GM21515 (cell line): Measurements from ENCODE around the gene FA2H.
"Not testable (repeated sequence)": the region's sequence is repeated elsewhere in the genome, so short reads cannot be mapped to it uniquely, and the experiment has no call there.

ENCODE experiments used
- ATAC-seq: cut with Tn5 transposase; IDR thresholded peaks from one replicate; pipeline ENCODE4 v1.9.1; 2021; ENCODE audit not compliant: unreplicated experiment

FA2H gene

DNA sequence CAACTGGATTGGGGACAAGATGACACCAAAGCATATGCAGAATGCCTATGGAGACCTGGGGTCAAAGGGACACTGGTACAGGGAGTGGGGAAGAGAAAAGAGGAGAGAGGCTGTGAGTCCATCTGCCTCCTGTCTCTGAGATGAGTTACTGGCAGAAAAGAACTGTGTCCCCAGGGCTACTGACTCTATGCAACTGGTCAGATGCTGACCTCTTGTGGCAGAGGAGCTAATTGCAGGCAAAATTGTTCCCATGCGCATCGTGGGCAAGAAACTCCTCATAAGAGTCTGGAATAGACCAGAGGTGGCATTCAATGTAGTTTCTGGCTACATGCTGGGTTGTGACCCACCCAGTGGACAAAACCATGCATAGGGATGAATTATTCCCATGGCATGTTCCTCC is 47.9 kb downstream of the FA2H start:
- ATAC-seq = no peak

DNA sequence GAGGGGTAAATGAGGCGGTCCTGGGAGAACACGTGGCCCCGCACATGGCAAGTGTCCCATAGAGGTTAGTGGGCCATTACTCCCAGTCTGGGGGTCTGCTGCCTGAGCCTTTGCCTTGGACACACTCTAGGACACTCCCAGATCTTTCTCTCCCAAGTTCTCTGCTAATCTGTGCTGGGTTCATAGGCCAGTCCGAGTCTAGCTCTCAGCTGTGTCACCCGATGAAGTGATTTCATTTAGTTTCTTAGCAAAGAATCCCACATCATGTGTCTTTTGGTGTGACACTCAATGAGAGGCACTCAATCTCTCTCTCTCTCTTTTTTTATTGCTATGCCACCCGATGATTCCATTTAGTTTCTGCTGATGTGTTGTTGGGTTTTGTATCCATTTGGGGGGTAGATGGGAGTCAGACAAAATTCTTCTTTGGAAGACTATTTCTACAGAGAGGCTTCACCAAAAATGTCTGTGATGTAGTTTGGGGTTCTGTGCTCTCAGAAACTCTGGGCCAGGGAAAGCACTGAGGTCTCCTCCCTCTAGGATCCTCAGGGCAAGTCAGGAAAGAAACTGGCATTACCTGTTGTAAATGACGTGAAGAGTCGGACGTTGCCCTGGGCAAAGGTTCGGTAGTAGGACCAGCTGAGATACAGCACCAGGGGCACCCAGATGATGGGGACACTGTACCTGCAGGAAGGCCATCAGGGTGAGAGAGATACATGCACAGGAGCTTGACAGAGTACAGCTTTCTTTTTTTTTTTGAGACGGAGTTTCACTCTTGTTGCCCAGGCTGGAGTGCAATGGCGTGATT is 48.8 kb downstream of the FA2H start:
- ATAC-seq = no peak

DNA sequence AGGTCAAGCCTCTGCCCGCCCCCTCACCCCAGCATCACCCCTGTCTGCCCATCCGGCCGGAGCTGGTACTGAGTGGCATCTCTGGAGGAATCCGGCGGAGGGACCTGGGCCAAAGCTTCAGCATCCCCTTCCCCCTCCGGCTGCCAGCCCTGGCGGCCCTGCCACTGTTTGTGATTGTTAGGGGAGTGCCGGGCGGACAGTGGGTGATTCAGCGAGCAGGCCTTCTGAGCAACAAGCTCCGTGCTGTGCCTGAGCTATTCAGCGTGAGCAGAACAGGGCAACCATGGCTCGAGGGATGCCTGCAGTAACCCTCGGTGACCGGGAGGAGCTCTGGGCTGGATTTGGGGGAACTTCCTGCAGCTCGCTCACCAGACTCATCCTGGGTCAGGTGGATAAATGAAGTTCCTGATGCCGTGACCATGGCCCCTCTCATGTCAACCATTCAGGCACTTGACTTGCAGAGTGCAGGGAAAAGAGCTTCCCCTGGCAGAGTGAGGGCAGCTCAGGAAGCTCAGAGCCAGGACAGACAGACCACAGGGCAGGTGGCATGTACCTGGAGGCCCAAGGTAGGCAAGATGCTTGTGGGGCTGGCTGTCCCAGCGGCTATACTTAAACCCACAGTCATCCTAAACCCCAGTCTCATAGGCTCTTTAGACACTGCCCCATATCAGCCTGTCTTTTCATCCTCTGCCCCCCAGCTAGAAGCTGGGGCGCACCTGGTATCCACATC is 49.6 kb downstream of the FA2H start:
- ATAC-seq = no peak

DNA sequence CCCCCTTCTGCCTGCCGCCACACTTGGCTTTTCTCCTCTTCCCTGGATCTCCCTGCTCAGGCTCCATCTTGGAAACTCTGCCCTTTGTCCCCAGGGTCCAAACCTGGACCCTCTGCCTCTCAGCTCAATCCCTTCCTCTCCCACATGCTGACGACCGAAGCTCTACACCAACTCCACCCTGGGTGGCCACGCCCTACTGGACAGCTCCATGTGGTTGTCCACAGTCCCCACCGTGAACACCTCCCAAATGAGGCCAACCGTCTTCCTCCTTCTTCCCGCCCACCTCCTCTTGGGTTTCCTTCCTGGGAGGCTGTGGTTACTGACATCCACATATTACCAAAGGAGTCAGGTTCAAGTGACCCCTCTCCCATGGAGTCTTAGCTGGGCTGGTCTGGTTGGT is 51.4 kb downstream of the FA2H start:
- no peak for ATAC-seq

DNA sequence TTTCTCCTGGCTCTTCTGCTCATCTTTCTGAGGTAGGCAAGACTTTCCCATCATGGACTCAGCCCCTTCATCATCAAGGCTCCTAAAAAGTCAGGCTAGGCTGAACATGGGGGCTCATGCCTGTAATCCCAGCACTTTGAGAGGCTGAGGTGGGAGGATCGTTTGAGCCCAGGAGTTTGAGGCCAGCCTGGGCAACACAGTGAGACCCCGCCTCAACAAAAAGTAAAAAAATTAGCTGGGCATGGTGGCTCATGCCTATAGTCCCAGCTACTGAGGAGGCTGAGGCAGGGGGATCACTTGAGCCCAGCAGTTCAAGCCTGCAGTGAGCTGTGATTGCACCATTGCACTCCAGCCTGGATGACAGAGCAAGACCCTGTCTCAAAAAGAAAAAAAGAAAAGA is 52.5 kb downstream of the FA2H start:
- not testable (repeated sequence) for ATAC-seq

DNA sequence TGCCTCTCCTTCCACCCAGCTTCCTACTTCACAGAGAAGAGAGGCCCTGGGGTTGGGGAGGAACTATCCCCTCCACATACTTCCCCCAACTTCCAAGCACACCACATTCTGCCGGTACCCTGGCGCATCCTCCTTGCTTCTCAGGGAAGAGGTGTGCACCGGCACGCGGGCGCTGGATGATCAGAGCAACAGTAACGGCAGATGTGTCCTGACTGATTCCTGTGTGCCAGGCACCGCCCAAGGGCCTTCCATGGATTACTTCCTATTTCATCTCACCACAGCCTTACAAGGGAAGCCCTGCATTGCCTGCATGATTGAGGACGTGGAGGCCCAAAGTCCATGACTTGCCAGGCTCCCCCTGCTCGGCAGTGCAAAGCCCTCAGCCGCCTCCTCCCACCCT is 52.9 kb downstream of the FA2H start:
- no peak for ATAC-seq

DNA sequence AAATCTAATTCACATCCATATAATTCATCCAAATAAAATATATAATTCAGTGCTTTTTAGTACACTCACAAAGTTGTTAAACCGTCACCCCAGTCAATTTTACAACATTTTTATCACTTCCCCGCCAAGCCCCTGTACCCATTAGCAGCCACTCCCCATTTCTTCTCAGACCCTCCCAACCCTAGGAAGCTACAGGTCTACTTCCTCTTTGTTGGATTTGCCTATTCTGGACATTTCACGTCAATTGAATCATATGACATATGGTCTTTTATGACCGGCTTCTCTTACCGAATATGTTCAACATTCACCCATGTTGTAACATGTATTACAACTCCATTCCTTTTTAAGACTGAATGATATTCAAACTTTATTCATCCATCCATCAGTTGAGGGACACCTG is 54.0 kb downstream of the FA2H start:
- ATAC-seq = no peak

DNA sequence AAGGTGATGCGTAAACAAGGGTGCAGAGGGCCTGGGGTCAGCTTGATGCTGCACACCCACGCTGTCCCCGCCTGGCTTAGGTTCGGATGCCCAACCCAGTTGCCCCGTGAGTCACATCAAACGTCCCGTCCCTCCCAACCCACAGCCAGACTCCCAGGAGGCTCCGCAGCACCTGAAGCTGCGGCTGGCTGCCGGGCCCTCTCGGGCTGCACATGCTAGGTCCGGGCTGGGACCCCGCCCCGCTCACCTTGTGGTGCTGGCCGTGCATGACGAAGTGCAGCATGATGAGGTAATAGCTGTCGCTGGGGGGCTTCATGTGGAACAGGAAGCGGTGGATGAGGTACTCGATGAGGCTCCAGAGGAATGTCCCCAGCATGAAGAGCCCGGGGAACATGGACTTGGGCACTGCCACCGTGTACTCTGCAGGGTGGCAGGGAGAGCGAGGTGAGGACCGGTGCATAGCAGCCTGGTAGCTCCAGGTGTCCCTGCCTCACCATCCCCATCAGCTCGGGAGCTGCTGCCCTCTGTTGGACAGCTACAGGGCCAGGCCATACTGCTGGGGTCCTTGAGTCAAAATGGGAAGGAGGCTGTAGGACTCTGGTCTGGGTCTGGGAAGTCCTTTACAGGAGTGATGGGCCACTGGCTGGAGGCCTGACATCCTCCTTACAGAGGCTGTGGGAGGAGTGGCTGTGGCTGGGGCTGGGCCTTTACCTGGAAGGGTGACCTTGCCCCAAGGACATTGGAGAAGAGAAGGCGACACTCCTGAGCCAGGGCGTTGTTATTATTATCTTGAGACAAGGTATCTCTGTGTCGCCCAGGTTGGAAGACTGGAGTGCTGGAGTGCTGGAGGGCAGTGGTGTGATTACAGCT is 55.6 kb downstream of the FA2H start:
- ATAC-seq = no peak

DNA sequence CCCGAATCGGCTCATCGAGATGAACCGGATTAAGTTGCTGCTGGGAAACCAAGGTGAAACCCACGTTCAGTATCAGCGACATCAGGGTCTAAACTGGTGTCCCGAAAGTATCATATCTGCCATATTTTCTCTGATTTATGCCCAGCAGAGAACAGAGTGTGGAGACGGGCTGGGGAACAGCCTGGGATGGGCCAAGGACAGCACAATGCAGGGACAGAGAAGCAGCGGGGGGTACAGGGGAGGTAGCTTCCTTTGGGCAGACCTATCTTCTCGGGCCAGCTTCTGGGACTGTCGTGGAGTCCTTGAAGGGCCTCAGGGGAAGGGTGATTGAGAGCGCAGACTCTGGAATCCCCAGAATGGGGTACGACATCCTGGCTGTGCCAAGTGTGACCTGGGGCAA is 56.5 kb downstream of the FA2H start:
- no peak for ATAC-seq

DNA sequence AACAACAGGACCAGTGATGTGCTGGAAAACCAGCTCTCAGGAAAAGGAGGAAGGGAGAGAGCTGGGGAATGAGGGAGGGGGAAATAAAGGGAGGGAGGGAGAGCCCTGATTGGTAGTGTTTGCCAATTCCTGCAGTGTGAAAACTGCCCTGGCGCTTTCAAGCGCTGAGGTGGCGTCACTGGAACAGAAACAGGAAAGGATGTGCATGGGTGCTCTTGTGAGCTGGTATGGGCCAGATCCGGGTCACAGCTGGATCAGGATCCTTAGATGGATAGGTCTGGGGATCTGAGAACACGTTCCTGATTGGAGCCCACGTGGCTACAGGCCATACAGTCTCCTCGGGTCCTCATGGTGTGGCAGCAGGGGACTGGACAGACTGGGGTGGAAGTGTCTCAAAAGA is 57.3 kb downstream of the FA2H start:
- ATAC-seq = no peak

DNA sequence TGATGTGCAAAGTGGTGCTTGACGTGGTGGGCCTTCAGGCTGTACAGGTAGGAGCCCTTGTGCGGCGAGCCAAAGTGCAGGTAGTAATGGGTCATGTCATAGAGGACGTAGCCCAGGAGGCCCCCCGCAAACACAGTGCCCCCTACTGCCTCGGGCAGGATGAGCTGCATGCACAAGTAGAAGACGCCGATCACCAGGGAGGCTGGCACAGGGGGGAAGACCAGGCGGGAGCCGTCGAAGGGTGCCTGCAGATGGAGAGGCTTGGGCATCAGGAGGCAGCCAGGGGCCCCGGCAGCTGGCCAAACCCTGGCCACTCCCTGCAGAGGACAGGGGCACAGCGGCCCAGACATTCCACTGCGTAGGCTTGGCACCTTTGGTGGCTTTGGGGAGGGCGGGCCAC is 58.3 kb downstream of the FA2H start:
- no peak for ATAC-seq

DNA sequence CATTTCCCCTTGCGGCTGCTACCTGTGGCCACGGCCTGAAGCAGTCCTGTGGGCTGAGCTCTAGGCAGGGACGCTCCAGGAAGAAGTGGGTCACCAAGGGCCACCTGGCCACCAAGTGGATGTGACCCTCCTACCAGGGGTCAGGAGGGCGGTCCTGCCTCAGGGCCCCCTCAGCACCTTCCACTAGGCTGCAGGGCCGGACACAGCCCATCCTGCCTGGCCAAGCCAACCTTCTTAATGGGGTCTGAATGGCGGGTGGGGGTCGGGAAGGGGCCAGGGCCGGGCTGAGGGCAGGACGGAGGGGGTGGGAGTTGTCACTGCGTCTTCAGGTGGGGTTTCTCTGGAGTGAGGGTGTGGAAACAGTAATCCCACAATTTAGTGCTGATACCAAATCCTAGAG is 60.7 kb downstream of the FA2H start:
- ATAC-seq = no peak

DNA sequence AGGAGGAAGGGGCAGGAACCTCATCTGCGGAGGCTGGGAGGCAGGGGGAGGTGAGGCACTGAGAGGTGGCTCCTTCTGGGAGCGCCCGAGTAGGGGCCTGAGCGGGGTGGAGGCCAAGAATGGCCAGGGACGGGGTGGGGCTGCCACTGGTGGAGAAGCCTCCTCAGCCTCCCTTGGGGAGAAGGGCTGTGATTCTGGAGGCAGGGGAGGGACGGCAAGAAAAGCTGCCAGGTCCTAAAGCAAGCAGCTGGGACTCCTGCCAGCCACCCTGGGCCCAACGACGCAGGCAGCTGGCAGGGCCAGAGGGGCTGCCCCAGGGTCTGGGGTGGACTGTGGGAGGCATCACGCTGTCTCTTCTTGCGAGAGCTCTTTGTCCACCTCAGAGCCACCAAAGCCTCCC is 61.3 kb downstream of the FA2H start:
- no peak for ATAC-seq

DNA sequence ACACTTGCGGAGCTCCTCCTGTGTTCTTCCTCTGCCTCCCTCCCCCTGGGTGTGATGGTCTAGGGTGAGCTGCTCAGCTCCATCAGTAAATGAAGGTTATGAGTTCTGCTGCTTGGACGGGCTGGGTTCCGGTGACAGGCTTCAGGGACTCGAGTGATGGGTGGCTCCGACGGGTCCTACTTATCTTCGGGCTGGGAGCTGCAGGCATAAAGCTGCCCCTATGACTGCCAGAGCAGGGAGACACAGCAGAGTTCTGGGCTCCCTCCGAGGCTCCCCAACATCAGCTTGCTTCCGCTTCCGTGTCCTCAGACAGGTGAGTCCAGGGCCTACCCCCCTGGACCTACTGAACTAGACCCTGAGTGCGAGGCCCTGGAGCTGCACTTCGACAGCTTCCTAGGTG is 62.7 kb downstream of the FA2H start:
- no peak for ATAC-seq

DNA sequence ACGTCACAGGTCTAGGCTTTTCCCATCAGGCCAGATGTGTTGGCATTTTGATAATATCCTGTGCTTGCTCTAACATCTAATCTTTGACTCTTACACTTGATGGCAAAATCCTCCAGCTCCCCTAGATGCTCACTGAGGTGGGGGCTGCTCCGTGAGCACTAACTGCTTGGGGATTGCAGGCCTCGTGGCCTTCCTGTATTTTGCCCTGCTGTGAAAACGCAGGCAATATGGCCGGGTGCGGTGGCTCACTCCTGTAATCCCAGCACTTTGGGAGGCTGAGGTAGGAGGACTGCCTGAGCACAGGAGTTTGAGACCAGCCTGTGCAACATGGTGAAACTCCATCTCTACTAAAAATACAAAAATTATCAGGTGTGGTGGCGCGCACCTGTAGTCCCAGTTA is 64.2 kb downstream of the FA2H start:
- no peak for ATAC-seq

DNA sequence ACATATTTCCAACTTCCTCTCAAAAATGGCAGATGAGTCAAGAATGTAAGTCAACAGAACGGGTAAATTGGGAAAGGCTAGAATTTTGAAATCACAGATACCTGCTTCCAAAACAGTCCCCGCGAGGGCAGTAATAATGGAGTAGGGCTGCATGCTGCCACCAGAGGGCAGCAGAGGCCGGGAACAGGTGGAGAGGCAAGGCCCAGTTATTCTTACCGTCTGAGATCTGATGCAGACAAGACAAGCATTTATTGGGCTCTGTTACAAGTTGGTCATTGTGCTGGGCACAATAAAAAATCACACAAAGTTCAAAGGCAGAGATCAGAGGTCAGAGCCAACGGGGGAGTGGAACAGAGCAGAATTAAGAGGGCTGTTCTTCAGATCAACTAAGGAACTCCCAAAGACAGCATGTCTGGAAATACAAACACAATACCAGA is 65.2 kb downstream of the FA2H start:
- ATAC-seq = peak; percentile 81

DNA sequence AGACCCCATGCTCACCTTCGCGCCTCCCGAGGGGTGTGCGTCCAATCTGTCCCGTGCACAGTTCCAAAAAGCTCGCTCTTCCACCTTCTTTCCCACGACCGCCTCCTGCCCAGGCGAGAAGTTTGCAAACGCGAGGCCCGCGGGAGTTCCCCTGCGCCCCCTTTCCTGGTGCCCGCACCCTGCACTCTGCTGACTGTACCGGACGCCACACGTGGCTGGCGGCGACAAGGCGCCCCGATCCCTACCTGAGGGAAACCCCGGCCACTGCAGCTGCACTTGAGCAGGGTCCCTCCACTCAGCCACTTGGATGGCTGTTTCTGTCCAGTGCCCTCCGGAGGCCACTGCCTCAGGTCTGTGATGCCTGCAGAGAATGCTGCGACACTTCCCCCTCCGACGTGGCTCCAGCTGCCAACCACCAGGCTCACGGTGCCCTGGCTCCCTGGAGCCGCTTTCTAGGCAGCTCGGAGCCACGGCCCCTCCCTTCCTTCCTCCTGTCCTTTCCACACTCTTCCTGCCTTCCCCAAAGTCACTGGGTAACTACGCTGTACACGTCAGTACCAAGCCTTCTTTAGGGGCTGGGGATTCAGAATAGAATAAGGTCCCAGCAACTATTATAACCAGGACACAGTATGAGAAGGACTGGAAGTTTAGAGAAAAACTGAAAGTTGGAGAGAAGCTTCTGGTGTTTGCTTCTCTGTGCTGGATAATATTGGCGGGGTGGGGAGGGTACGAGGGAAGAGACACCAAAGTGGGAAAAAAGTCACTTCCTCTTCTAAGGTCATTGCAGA is 74.0 kb downstream of the FA2H start, which contains the start of gene MLKL:
Gene MLKL, minus strand, starts transcription at position 425 of the 788 bp plus-strand sequence. CDS start 5,105 bp downstream, outside the sequence.
- peak; percentile 39 for ATAC-seq

DNA sequence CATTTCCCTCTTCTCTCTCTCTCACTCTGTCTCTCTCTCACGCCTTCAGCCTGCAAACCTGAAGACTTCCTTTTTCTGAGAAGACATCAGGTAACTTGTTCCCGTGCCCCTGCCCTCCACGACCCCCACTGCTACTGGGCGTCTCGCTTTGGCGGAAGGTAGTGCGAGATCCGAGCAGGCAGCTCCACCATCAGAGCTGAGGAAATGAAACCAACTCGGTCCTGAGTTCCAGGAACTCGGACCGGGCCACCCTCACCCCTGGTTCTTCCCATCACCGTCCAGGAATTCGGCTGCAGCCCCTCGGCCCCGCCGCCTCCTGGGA is 74.5 kb downstream of the FA2H start:
- peak; percentile 29 for ATAC-seq

DNA sequence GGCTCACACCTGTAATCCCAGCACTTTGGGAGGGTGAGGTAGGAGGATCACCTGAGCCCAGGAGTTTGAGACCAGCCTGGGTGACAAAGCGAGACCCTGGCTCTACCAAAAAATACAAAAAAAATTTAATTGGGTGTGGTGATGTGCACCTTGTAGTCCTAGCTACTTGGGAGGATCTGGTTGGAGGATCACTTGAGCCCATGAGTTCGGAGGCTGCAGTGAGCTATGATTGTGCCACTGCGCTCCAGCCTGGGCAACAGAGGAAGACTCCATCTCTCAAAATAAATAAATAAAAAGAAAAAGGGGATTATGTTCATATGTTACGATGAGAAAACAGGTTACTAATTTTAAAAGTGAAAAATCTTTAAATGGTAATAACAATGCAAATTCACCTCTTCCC is 75.0 kb downstream of the FA2H start:
- ATAC-seq = no peak

DNA sequence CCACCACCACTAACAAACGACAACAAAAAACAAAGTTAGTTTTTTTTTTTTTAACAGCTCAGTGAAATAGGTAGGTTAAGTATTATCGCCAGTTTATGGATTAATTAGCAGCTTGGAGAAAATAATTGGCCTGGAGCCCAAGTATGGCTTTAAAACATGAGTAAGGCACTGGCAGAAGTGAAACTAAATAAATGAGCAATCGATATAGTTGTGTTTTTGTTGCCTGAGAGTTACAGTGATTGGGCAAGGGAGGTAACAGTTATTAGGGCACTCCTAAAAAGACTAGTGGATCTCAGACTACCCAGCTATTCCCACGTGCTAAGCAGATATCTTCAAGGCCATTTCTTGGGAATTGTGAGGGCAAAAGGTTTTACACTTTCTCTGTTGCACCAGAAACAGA is 76.4 kb downstream of the FA2H start:
- ATAC-seq = no peak
